ENCODE results near the gene MYO18A. TPM values are rescaled to one million over a fixed set of nuclear protein-coding genes. Genes with fewer than 3 reads are reported as not detected.
A peak's percentile ranks its signal among the peaks of the same experiment; 100 is the strongest.
"Not testable (repeated sequence)": the region's sequence is repeated elsewhere in the genome, so short reads cannot be mapped to it uniquely, and the experiment has no call there.

MYO18A gene
- total RNA-seq, 4 donors from 2014 or later, result 526 to 1,058 (median 835) TPM

DNA sequence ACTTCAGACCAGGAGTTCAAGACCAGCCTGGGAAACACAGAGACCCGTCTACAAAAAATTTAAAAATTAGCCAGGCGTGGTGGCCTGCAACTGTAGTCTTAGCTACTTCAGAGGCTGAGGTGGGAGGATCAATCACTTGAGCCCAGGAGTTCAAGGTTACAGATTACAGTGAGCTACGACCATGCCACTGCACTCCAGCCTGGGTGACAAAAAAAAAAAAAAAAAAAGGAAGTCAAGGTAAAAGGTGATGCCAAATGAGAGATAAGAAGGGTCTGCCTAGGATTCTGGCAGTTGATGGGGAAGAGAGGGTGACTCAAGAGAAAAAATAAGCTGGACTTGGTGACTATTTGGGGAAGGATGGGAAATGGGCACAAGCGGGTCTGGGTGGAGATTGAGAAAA, 32.5 kb downstream of the MYO18A start:
- DNase-seq (no peak), ATAC-seq (no peak)
- in situ Hi-C loops (cut with MboI; ENCODE audit: low sequenced_read_pairs in 4 of 4), result loop anchor here in 3 of 4 donors (5.0 to 10.0 kb wide), 5 partner anchors 35 to 147 kb away; partner anchors contain the start of genes MYO18A (in 1 of the 3) and NUFIP2 (in 1 of the 3)
- H3K4me3 ChIP-seq, result no peak overlapping the region
- no peak for TF ChIP-seq POLR2A (IDR thresholded peaks at IDR 0.05)
- TF ChIP-seq, protein P1, sequence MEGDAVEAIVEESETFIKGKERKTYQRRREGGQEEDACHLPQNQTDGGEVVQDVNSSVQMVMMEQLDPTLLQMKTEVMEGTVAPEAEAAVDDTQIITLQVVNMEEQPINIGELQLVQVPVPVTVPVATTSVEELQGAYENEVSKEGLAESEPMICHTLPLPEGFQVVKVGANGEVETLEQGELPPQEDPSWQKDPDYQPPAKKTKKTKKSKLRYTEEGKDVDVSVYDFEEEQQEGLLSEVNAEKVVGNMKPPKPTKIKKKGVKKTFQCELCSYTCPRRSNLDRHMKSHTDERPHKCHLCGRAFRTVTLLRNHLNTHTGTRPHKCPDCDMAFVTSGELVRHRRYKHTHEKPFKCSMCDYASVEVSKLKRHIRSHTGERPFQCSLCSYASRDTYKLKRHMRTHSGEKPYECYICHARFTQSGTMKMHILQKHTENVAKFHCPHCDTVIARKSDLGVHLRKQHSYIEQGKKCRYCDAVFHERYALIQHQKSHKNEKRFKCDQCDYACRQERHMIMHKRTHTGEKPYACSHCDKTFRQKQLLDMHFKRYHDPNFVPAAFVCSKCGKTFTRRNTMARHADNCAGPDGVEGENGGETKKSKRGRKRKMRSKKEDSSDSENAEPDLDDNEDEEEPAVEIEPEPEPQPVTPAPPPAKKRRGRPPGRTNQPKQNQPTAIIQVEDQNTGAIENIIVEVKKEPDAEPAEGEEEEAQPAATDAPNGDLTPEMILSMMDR (IDR thresholded peaks at IDR 0.05 in 4 of 5, conservative IDR thresholded peaks at IDR 0.05 in 1 of 5), result no peak
- H3K27ac ChIP-seq, result peak overlapping the region; percentile 82 to 98 (median 84)
- no peaks in the 10 kb centered on the region for H3K9me3 ChIP-seq
- no peaks in the 10 kb centered on the region for H3K36me3 ChIP-seq
- H3K4me1 ChIP-seq, result peaks cover 27 to 38% of the 10 kb centered on the region in 2 donors
- intact Hi-C loops (cut with DNase I; ENCODE audit: low total_unique reads), result loop anchor here (1.0 to 10.0 kb wide), 3 partner anchors 147 to 417 kb away; partner anchors contain the start of genes ABHD15, NUFIP2, TAOK1 and TP53I13
- H3K27me3 ChIP-seq, result no peaks in the 10 kb centered on the region

DNA sequence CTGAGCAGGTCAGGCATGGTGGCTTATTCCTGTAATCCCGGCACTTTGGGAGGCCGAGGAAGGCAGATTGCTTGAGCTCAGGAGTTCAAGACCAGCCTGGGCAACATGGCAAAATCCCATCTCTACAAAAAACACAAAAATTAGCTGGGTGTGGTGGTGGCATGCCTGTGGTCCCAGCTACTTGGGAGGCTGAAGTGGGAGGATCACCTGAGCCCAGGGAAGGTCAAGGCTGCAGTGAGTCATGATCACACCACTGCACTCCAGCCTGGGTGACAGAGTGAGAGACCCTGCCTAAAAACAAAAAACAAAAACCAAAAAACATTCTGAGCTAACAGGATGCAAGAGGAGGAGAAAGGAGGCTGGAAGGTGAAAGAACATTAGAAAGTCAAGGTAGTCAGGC, 33.0 kb downstream of the MYO18A start:
- not testable (repeated sequence) for DNase-seq, H3K4me3 ChIP-seq, H3K9me3 ChIP-seq, ATAC-seq, H3K27me3 ChIP-seq, H3K36me3 ChIP-seq
- in situ Hi-C loops (cut with MboI; ENCODE audit: low sequenced_read_pairs in 4 of 4), result loop anchor here in 3 of 4 donors (5.0 to 10.0 kb wide), 5 partner anchors 35 to 148 kb away; partner anchors contain the start of genes MYO18A (in 1 of the 3) and NUFIP2 (in 1 of the 3)
- Histone ChIP-seq H3K4me1 (peaks cover 27 to 40% of the 10 kb centered on the region in 2 donors), H3K27ac (peak overlapping the region in 3 of 4 donors; percentile 8 to 98 (median 98))
- intact Hi-C loops (cut with DNase I; ENCODE audit: low total_unique reads), result loop anchor here (10.0 kb wide), 2 partner anchors 248 to 418 kb away; partner anchors contain the start of genes ABHD15, TAOK1 and TP53I13

DNA sequence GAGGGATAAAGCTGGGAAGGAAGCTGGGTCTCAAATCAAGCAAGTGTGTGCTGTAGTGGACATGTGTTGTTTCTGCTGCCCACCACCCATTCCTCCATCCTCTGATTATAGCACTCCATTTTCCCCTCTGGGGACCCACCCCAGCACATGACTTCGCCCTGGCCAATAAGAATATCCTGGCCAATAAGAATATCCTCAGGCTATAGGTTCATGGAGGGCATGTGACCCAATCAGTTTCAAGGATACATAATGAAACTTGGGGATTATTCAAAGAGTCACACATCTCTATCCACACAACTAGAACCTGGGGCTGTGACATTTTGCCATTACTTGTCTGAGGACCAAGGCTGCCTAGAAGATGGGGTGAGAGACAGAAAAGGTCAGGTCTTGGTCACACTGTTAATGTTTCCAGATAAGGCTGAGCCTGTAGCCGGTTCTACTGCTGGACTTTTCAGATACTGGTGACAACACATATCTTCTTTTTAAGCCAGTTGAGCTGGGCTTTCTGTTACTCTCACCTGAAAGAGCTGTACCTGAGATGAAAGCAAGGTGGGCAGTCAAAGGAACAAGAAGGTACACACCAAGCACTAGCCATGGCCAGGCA, 33.7 kb downstream of the MYO18A start:
- H3K36me3 ChIP-seq, result no peaks in the 10 kb centered on the region
- peaks cover 28 to 45% of the 10 kb centered on the region in 2 donors for H3K4me1 ChIP-seq
- no peaks in the 10 kb centered on the region for H3K9me3 ChIP-seq
- no peaks in the 10 kb centered on the region for H3K27me3 ChIP-seq
- intact Hi-C loops (cut with DNase I; ENCODE audit: low total_unique reads) (loop anchor here (10.0 kb wide), 2 partner anchors 248 to 418 kb away; partner anchors contain the start of genes ABHD15, TAOK1 and TP53I13), in situ Hi-C loops (cut with MboI; ENCODE audit: low sequenced_read_pairs in 4 of 4) (loop anchor here in 3 of 4 donors (5.0 to 10.0 kb wide), 5 partner anchors 36 to 148 kb away; partner anchors contain the start of genes MYO18A (in 1 of the 3) and NUFIP2 (in 1 of the 3))
- no peak for TF ChIP-seq POLR2A (IDR thresholded peaks at IDR 0.05)
- TF ChIP-seq, protein P1 (IDR thresholded peaks at IDR 0.05 in 4 of 5, conservative IDR thresholded peaks at IDR 0.05 in 1 of 5), result no peak
- peak overlapping the region; percentile 76 to 98 (median 90) for H3K27ac ChIP-seq
- ATAC-seq (no peak), DNase-seq (no peak)
- no peak overlapping the region for H3K4me3 ChIP-seq

DNA sequence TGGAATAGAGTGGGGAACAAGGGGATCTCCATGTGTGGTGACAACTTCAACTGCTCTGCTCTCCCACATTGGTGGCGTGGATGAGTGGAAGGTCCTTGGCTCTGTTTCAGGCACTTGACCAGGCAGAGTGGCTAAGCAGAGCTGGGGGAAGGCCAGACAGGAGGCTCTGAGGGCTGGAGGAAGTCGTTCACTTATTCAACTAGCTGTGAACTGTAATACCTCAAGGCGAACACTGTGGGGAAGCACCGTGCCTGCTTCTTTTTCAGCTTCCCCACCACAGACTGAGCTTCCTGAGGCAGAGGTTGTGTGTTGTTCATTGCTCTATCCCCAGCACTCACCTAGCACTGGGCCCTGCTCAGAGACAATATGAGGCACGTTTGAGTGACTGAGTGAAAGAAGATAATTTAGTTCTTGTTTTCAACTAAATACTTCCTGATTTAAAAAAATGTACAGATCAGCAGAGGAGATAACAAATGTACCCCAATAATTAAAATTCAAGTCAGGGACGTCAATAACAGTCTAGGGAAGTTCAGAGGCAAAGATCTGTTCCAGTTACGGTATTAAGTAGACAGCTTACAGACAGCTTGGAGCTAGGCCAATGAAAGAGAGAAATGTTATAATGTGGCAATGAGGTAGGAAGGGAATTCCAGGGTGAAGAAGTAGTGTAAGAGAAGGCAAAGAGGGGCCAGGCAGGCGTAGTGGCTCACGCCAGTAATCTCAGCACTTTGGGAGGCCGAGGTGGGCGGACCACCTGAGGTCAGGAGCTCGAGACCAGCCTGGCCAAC, 34.7 kb downstream of the MYO18A start:
- Histone ChIP-seq H3K9me3 (no peaks in the 10 kb centered on the region), H3K4me1 (peaks cover 38 to 55% of the 10 kb centered on the region in 2 donors), H3K27me3 (no peaks in the 10 kb centered on the region), H3K36me3 (no peaks in the 10 kb centered on the region), H3K4me3 (no peak overlapping the region), H3K27ac (peak overlapping the region; percentile 76 to 98 (median 90))
- intact Hi-C loops (cut with DNase I; ENCODE audit: low total_unique reads), result loop anchor here (10.0 kb wide), 2 partner anchors 249 to 419 kb away; partner anchors contain the start of genes ABHD15, TAOK1 and TP53I13
- DNase-seq (peak in 1 of 2 donors; percentile 77), ATAC-seq (peak; percentile 32 to 39)
- in situ Hi-C loops (cut with MboI; ENCODE audit: low sequenced_read_pairs in 4 of 4), result loop anchor here in 3 of 4 donors (5.0 to 10.0 kb wide), 5 partner anchors 37 to 149 kb away; partner anchors contain the start of genes MYO18A (in 1 of the 3) and NUFIP2 (in 1 of the 3)
- TF ChIP-seq POLR2A (IDR thresholded peaks at IDR 0.05), result no peak
- TF ChIP-seq, protein P1 (IDR thresholded peaks at IDR 0.05 in 4 of 5, conservative IDR thresholded peaks at IDR 0.05 in 1 of 5), result peak; percentile 57 to 74 (median 69)

Data from gastrocnemius medialis (tissue), 4 donors.